WERI-Rb-1 (cell line): ENCODE results near the gene CENPM.

Experiments used
- DNase-seq: peaks from one replicate; pipeline ENCODE4 v3.0.0-alpha.2; 2020
- H3K27ac ChIP-seq: fragments of 250-450 bp; sonication (Bioruptor Pico); 2 replicates; pipeline ENCODE4 v1.5.1; 2020; ENCODE audit warnings: mild to moderate bottlenecking, moderate library complexity
- H3K27me3 ChIP-seq: fragments of 250-450 bp; sonication (Bioruptor Pico); 2 replicates; pipeline ENCODE4 v1.5.1; 2021; ENCODE audit warnings: mild to moderate bottlenecking, low read depth, moderate library complexity; ENCODE audit not compliant: insufficient read depth, severe bottlenecking
- H3K36me3 ChIP-seq: fragments of 250-450 bp; sonication (Bioruptor Pico); 2 replicates; pipeline ENCODE4 v1.5.1; 2020; ENCODE audit warnings: mild to moderate bottlenecking, moderate library complexity
- H3K4me3 ChIP-seq: 2 replicates; pipeline ENCODE4 v1.5.1; 2011; ENCODE audit warnings: low read depth, mild to moderate bottlenecking, control low read depth, low read length
- H3K9me3 ChIP-seq: fragments of 250-450 bp; sonication (Bioruptor Pico); 2 replicates; pipeline ENCODE4 v1.5.1; 2021; ENCODE audit warnings: mild to moderate bottlenecking, moderate library complexity; ENCODE audit not compliant: severe bottlenecking
- TF ChIP-seq, protein P1 (sequence below): IDR thresholded peaks from 2 replicates; pipeline ENCODE4 v1.5.1; 2011; ENCODE audit warnings: low read depth, mild to moderate bottlenecking, control low read depth, inconsistent platforms, low read length

The CENPM gene

DNA sequence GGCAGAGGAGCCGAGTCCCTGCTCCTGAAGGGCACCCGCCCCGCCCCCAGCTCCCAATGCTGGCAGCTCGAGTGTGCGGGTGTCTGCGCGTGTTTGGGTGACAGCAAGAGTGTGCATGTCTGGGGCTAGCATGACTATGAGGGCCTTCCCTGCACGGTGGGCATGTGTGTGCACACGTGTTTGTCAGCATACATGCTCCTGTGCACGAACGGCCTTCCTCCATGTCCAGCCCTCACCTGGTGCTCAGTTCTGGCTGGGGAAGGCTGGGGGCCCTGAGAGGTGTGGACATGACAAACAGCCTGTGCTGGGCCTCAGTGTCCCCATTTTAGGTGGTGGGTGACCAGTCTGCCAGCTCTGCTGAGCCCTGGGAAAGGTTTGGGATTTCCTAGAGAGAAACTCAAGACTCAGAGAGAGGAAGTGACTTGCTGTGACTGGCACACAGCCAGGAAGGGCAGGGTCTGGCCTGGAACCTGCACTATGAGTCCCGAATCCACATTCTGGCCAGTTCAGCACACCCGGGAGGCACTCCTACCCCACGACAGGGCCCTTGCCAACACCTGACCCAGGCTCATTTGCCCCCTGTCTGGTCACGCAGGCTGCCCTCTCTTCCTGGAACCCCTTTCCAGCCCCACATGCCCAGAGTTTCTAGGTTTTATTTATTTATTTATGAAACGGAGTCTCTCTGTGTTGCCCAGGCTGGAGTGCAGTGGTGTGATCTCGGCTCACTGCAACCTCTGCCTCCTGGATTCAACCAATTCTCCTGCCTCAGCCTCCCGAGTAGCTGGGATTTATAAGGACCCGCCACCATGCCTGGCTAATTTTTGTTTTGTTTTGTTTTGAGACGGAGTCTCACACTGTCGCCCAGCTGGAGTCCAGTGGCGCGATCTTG is 28.8 kb downstream of the CENPM start:
- no peak for DNase-seq
- H3K36me3 ChIP-seq: no peaks in the 10 kb centered on the region
- peaks cover 36% of the 10 kb centered on the region for H3K27me3 ChIP-seq
- TF ChIP-seq, protein P1, sequence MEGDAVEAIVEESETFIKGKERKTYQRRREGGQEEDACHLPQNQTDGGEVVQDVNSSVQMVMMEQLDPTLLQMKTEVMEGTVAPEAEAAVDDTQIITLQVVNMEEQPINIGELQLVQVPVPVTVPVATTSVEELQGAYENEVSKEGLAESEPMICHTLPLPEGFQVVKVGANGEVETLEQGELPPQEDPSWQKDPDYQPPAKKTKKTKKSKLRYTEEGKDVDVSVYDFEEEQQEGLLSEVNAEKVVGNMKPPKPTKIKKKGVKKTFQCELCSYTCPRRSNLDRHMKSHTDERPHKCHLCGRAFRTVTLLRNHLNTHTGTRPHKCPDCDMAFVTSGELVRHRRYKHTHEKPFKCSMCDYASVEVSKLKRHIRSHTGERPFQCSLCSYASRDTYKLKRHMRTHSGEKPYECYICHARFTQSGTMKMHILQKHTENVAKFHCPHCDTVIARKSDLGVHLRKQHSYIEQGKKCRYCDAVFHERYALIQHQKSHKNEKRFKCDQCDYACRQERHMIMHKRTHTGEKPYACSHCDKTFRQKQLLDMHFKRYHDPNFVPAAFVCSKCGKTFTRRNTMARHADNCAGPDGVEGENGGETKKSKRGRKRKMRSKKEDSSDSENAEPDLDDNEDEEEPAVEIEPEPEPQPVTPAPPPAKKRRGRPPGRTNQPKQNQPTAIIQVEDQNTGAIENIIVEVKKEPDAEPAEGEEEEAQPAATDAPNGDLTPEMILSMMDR: no peak
- no peaks in the 10 kb centered on the region for H3K9me3 ChIP-seq
- H3K27ac ChIP-seq: no peak overlapping the region
- H3K4me3 ChIP-seq: no peak overlapping the region

DNA sequence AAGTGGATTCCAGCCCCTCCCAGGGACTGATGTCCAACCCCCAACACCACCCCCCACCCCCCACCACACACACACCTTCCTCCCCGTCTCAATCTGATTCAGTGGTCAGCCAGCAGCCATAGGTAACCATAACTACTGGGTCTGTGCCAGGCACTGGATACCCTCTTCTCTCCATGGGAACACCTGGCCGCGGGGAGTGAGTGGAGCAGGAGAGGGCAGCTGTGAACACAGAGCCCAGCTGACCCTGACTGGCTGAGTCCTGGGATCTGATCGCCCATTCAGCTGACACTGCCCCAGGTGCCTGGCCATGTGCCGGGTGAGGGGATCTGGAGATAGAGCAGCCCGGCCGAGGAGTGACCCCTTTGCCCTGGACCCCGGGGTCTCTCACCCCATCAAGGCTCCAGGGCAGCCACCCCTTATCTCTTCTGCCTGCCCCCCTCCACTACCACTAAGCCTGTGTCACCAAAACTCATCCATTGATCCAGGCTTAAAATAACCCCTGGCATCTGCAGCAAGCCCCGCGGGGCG is 29.5 kb downstream of the CENPM start:
- H3K27me3 ChIP-seq: peaks cover 43% of the 10 kb centered on the region
- no peak overlapping the region for H3K4me3 ChIP-seq
- no peaks in the 10 kb centered on the region for H3K36me3 ChIP-seq
- TF ChIP-seq, protein P1: no peak
- DNase-seq: no peak
- H3K9me3 ChIP-seq: no peaks in the 10 kb centered on the region
- no peak overlapping the region for H3K27ac ChIP-seq

DNA sequence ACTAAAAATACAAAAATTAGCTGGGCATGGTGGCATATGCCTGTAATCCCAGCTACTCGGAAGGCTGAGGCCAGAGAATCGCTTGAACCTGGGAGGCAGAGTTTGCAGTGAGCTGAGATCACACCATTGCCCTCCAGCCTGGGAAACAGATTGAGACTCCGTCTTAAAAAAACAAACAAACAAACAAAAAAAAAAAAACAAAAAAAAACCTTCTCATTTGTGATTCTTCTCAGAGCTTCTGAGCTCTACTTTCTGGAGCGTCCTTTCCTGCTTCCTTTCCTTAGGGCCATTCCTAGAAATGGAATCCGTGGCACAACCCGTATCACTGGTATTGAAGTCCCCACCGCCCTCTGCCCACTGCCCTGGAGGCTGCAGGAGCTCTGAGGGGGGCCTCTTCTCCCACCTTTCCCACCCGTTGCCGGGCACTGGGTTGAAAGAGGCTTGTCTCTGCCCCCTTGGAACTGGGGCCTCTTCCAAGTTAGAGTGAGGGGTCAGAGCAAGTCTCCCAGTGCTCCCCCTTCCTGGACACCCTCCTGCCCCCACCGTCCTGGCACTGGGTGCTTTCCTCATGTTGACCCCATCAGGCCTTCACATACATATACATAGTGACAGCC is 30.1 kb downstream of the CENPM start:
- no peak overlapping the region for H3K4me3 ChIP-seq
- H3K27ac ChIP-seq: no peak overlapping the region
- TF ChIP-seq, protein P1: no peak
- no peaks in the 10 kb centered on the region for H3K9me3 ChIP-seq
- H3K27me3 ChIP-seq: peaks cover 44% of the 10 kb centered on the region
- H3K36me3 ChIP-seq: no peaks in the 10 kb centered on the region
- no peak for DNase-seq

DNA sequence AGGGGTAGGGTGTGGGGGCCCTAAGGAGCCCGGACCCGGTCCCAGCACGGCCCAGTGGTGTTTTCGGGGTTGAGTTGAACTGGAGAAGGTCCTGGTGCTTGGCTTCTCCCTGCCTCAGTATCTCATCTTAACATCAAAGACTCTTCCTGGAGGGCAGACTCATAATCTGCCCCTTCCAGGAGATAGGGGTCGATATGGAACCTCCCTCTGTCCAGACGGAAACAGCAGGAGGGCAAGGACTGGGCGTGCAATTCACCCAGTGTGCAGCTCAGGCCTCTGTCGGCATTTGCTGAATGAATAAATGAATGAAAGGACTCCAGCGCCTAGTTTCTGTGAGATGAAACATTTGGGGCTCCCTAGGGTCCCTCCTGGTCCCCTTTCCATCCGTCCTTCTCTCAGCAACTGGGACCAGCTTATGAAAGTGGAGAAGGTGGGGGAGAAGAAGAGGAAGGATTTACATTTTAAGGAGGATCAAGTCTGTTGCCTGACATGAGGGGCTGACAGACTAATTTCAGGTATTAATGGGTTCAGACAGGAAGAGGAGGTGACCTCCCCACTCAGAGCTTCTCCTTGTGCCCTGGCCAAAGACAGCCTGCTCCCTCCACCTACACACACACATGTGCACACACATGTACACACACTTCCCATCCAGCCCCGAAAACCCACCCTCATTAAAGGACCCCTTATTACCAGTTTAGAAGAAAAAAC is 31.0 kb downstream of the CENPM start:
- no peaks in the 10 kb centered on the region for H3K36me3 ChIP-seq
- DNase-seq: no peak
- H3K27ac ChIP-seq: no peak overlapping the region
- no peak overlapping the region for H3K4me3 ChIP-seq
- TF ChIP-seq, protein P1: no peak
- H3K9me3 ChIP-seq: no peaks in the 10 kb centered on the region
- peaks cover 44% of the 10 kb centered on the region for H3K27me3 ChIP-seq

DNA sequence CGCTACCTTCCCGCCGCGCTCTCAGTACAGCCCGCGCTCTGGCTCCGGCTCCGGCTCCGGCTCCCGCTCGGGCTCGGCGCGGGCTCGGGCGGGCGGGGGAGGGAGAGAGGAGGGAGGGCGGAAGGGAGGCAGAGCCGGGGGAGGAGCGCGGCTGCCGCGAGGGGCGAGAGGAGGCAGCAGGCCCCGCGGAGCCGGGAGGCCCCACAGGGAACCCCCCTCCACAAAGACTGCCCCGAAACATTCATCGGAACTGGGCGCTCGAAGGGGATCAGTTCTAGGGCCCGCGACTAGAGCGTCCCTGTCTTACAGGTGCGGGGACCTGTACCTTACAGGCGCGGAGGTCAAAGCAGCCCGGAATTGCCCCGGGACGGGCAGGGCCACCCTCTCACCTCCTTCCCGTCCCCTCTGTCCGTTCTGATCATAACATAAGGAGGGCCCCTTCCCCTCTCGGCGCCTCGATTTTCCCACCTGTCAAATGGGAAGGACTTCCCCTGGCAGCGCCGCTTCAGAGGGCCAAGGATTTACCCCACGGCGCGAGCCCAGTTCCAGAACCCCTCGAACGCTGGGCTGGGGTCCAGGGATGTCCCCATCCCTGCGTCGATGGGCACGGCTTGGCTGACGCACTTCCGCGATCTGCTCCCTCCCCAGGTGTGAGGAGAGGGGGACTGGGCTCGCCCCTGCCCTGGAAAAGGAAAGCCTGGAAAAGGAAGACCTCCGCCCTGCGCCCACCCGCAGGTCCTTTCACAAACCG is 31.7 kb downstream of the CENPM start, which contains the start of gene SHISA8:
TSS of gene SHISA8 (minus strand) at position 40 of the 751 bp plus-strand sequence. CDS start 407 bp downstream, outside the sequence.
- peak within 1 kb of the TSS; percentile 26 for H3K4me3 ChIP-seq

More for the DNA sequence above, 31.7 kb downstream of the CENPM start, which contains the start of gene SHISA8:
- TF ChIP-seq, protein P1: no peak
- peak; percentile 65 for DNase-seq
- H3K27ac ChIP-seq: no peak within 1 kb of the TSS
- H3K36me3 ChIP-seq: no peaks in the 10 kb centered on the region
- H3K27me3 ChIP-seq: peaks cover 44% of the 10 kb centered on the region
- no peaks in the 10 kb centered on the region for H3K9me3 ChIP-seq
